Smooth muscle cell (in vitro differentiated cells): ENCODE measurements around the gene SMIM17. TPM values are rescaled to one million over a fixed set of nuclear protein-coding genes. Genes with fewer than 3 reads are reported as not detected.

ENCODE experiments used
- DNase-seq: peaks from one replicate; lab custom pipeline; 2025; ENCODE audit not compliant: unreplicated experiment; lab: John Stamatoyannopoulos, UW
- H2AFZ ChIP-seq: fragments of 200-600 bp; sonication (generic); 2 replicates; pipeline ENCODE4 v1.6.0; 2016; ENCODE audit warnings: antibody characterized with exemption, low read depth, mild to moderate bottlenecking
- H3F3A ChIP-seq: fragments of 200-600 bp; sonication (generic); 2 replicates; pipeline ENCODE4 v1.6.0; 2017; ENCODE audit warnings: antibody characterized with exemption, low read depth
- H3K27ac ChIP-seq: fragments of 200-600 bp; sonication (generic); 2 replicates; pipeline ENCODE4 v1.5.1; 2016; ENCODE audit warnings: low read depth, mild to moderate bottlenecking
- H3K27me3 ChIP-seq: fragments of 200-600 bp; sonication (generic); 2 replicates; pipeline ENCODE4 v1.6.1; 2016; ENCODE audit warnings: low read depth, mild to moderate bottlenecking
- H3K36me3 ChIP-seq: fragments of 200-600 bp; sonication (generic); 2 replicates; pipeline ENCODE4 v1.5.1; 2016; ENCODE audit warnings: low read depth
- H3K4me1 ChIP-seq: fragments of 200-600 bp; sonication (generic); 2 replicates; pipeline ENCODE4 v1.5.1; 2016; ENCODE audit warnings: low read depth
- H3K4me2 ChIP-seq: fragments of 200-600 bp; sonication (generic); 2 replicates; pipeline ENCODE4 v1.6.0; 2016; ENCODE audit warnings: mild to moderate bottlenecking
- H3K4me3 ChIP-seq: fragments of 200-600 bp; sonication (generic); 2 replicates; pipeline ENCODE4 v1.5.1; 2016; ENCODE audit warnings: mild to moderate bottlenecking
- H3K79me2 ChIP-seq: fragments of 200-600 bp; sonication (generic); 2 replicates; pipeline ENCODE4 v1.6.0; 2016; ENCODE audit warnings: low read depth, mild to moderate bottlenecking
- H3K9ac ChIP-seq: fragments of 200-600 bp; sonication (generic); 2 replicates; pipeline ENCODE4 v1.6.0; 2016; ENCODE audit warnings: low read depth
- H3K9me3 ChIP-seq: fragments of 200-600 bp; sonication (generic); replicated peaks from 2 replicates; pipeline ENCODE4 v1.5.1; 2016; ENCODE audit warnings: low read depth
- H4K20me1 ChIP-seq: fragments of 200-600 bp; sonication (generic); 2 replicates; pipeline ENCODE4 v1.6.0; 2016; ENCODE audit warnings: low read depth
- CTCF ChIP-seq: fragments of 200-600 bp; sonication (generic); IDR thresholded peaks from 2 replicates; pipeline ENCODE4 v1.5.1; 2017; ENCODE audit warnings: borderline replicate concordance, mild to moderate bottlenecking, antibody characterized with exemption; ENCODE audit not compliant: insufficient read depth, poor library complexity, severe bottlenecking
- WGBS: methylation state at CpG from one replicate; pipeline ENCODE4 v1.1.7; 2016; ENCODE audit warnings: low lambda C conversion rate; 5-methylcytosine and 5-hydroxymethylcytosine counted together
- polyA plus RNA-seq: library from polyadenylated mRNA; unstranded; fragments of >200 nt; fragmentation: Nextera tagmentation; extraction: Ambion mirVana; gene quantifications from 2 replicates; pipeline ENCODE4 v1.2.1, GENCODE V29; 2016
- total RNA-seq: library from RNA; depleted of rRNA; stranded (reverse); fragments of >200 nt; gene quantifications from 2 replicates; pipeline ENCODE4 v1.2.3, GENCODE V29; 2014

SMIM17 gene
- total and polyA plus RNA-seq, 2 experiments from 2014 or later: 0.63 to 0.94 TPM

DNA sequence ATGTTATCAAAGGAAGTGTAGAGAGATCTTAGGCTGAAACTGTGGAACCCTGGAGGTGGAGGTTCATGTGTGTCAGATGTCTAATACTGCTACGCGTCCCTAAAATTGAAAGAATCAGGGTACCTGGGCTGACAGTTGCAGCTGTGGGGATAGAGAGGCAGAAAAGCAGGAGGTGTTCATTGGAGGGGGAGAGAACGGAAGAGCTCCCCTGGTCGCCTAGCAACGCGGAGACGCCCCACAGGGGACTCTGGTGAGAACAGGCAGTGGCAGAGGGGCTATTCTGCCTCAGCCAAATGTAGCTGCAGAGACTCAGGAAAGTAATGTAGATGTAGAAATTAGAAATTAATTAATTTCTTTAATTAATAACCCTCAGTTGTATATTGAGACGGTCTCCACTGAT, 38.7 kb downstream of the SMIM17 start:
- Histone ChIP-seq H3K9ac (no peak overlapping the region), H3K4me1 (no peaks in the 10 kb centered on the region), H3K9me3 (peaks cover 14% of the 10 kb centered on the region), H3K4me3 (no peak overlapping the region), H3K27me3 (no peaks in the 10 kb centered on the region), H3K36me3 (no peaks in the 10 kb centered on the region), H3K4me2 (no peak overlapping the region), H2AFZ (no peak overlapping the region), H3F3A (no peaks in the 10 kb centered on the region), H4K20me1 (no peaks in the 10 kb centered on the region), H3K27ac (no peak overlapping the region), H3K79me2 (no peaks in the 10 kb centered on the region)
- TF ChIP-seq CTCF: no peak
- WGBS: 89% methylated on average over 8 of the region's 8 CpGs
- no peak for DNase-seq

GRCh38 chr19:56683116-56683515, 40.2 kb downstream of the SMIM17 start:
- Histone ChIP-seq H3F3A (no peaks in the 10 kb centered on the region), H4K20me1 (no peaks in the 10 kb centered on the region), H2AFZ (no peak overlapping the region), H3K9ac (no peak overlapping the region), H3K9me3 (peaks cover 6% of the 10 kb centered on the region), H3K36me3 (no peaks in the 10 kb centered on the region), H3K4me2 (no peak overlapping the region), H3K27ac (no peak overlapping the region), H3K27me3 (no peaks in the 10 kb centered on the region), H3K79me2 (no peaks in the 10 kb centered on the region), H3K4me3 (no peak overlapping the region), H3K4me1 (no peaks in the 10 kb centered on the region)
- whole genome bisulfite sequencing: 65% methylated on average over 7 of the region's 7 CpGs
- DNase-seq: no peak
- no peak for TF ChIP-seq CTCF

DNA sequence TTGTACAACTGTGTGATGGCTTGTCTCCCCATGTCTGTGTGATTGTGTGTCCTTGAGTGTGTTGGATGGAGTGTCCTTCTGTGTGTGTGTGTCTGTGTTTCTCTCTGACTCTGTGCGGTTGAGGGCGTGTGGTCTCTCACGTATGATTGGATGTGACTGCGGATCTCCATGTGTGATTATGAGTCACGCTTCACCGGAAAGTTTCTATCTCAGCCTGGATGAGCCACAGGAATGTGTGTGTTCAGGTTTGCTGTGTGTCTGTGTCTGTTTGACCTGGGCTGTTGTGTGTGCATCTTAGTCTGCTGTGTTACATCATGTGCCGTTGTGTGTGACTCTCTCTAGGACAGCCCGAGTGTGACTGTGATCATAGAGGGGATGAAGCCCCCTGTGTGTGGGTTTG, 44.1 kb downstream of the SMIM17 start:
- Histone ChIP-seq H3K9me3 (peaks cover 6% of the 10 kb centered on the region), H3K4me3 (no peak overlapping the region), H3K79me2 (no peaks in the 10 kb centered on the region), H3K4me2 (no peak overlapping the region), H3K27ac (no peak overlapping the region), H2AFZ (no peak overlapping the region), H3K9ac (no peak overlapping the region), H3K36me3 (no peaks in the 10 kb centered on the region), H3K27me3 (no peaks in the 10 kb centered on the region), H4K20me1 (no peaks in the 10 kb centered on the region), H3F3A (no peaks in the 10 kb centered on the region), H3K4me1 (no peaks in the 10 kb centered on the region)
- no peak for TF ChIP-seq CTCF
- WGBS: 74% methylated on average over 8 of the region's 8 CpGs
- DNase-seq: no peak

DNA sequence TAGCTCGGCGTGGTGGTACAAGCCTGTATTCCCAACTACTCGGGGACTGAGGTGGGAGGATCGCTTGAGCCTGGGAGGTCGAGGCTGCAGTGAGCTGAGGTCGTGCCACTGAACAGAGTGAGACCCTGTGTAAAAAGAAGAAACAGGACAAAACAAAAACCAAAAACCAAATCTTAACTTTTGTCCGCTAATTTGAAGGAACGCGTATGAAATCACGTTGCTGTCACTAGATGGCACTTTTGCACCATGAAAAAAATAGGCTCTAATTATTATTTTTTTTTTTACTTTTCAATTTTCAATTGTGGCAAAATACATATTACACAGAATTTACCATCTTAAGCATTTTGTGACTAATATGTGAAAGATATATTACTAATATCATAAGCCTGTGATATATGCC, 46.2 kb downstream of the SMIM17 start:
- peaks cover 7% of the 10 kb centered on the region for H3K9me3 ChIP-seq
- H2AFZ ChIP-seq: no peak overlapping the region
- no peaks in the 10 kb centered on the region for H4K20me1 ChIP-seq
- no peaks in the 10 kb centered on the region for H3K4me1 ChIP-seq
- H3K79me2 ChIP-seq: no peaks in the 10 kb centered on the region
- no peak for TF ChIP-seq CTCF
- no peak overlapping the region for H3K9ac ChIP-seq
- 81% methylated on average over 10 of the region's 10 CpGs for WGBS
- no peaks in the 10 kb centered on the region for H3K27me3 ChIP-seq
- DNase-seq: no peak
- no peak overlapping the region for H3K4me2 ChIP-seq
- H3K4me3 ChIP-seq: no peak overlapping the region
- no peak overlapping the region for H3K27ac ChIP-seq
- no peaks in the 10 kb centered on the region for H3F3A ChIP-seq
- no peaks in the 10 kb centered on the region for H3K36me3 ChIP-seq
